Large intestine (tissue), 3 donors: Measurements from ENCODE around the gene SLC26A11. TPM values are rescaled to one million over a fixed set of nuclear protein-coding genes. Genes with fewer than 3 reads are reported as not detected.
"Not testable (repeated sequence)": the region's sequence is repeated elsewhere in the genome, so short reads cannot be mapped to it uniquely, and the experiment has no call there.

Source experiments
- DNase-seq, 2 donors: peaks; one replicate each; pipeline versions ENCODE4 v3.0.0 to v3.0.0-alpha.2; 2013
- H3K27ac ChIP-seq: one replicate; pipeline ENCODE4 v1.5.1; 2013; ENCODE audit warnings: low read length
- H3K27me3 ChIP-seq: 2 replicates; pipeline ENCODE4 v1.6.1; 2013; ENCODE audit warnings: low read length; ENCODE audit not compliant: control insufficient read depth, insufficient read depth
- H3K36me3 ChIP-seq: 2 replicates; pipeline ENCODE4 v1.6.1; 2013; ENCODE audit warnings: low read length; ENCODE audit not compliant: control insufficient read depth, insufficient read depth
- H3K4me1 ChIP-seq: one replicate; pipeline ENCODE4 v1.6.1; 2013; ENCODE audit warnings: low read length; ENCODE audit not compliant: control insufficient read depth, insufficient read depth
- H3K4me3 ChIP-seq: one replicate; pipeline ENCODE4 v1.5.1; 2013; ENCODE audit warnings: low read length
- H3K9me3 ChIP-seq: one replicate; pipeline ENCODE4 v1.6.1; 2013; ENCODE audit warnings: mild to moderate bottlenecking, low read depth, low read length, moderate library complexity; ENCODE audit not compliant: control insufficient read depth
- WGBS: methylation state at CpG from one replicate; pipeline ENCODE4 v1.1.5; 2013; ENCODE audit warnings: low lambda C conversion rate; ENCODE audit not compliant: insufficient coverage; 5-methylcytosine and 5-hydroxymethylcytosine counted together
- polyA plus RNA-seq: library from polyadenylated mRNA; unstranded; fragments of 120-200 nt; gene quantifications from one replicate; pipeline ENCODE4 v1.2.1, GENCODE V29; 2013

The SLC26A11 gene
- polyA plus RNA-seq, 1 donor, result 82.8 TPM

GRCh38 chr17:80267391-80267790 lies 47.2 kb downstream of the SLC26A11 start:
- Histone ChIP-seq H3K27me3 (no peaks in the 10 kb centered on the region), H3K9me3 (peaks cover 3% of the 10 kb centered on the region), H3K4me1 (peaks cover 20% of the 10 kb centered on the region), H3K27ac (no peak overlapping the region), H3K4me3 (no peak overlapping the region), H3K36me3 (peaks cover 29% of the 10 kb centered on the region)
- DNase-seq, result no peak
- WGBS, result 93% methylated on average over 2 of the region's 6 CpGs

- Histone ChIP-seq H3K4me3 (no peak overlapping the region), H3K4me1 (peaks cover 11% of the 10 kb centered on the region), H3K27me3 (no peaks in the 10 kb centered on the region), H3K9me3 (peaks cover 3% of the 10 kb centered on the region), H3K27ac (no peak overlapping the region), H3K36me3 (peaks cover 38% of the 10 kb centered on the region)
- DNase-seq, result no peak
- WGBS, result 63% methylated on average over 3 of the region's 4 CpGs
Measured at GRCh38 chr17:80268427-80268826, 48.2 kb downstream of the SLC26A11 start.

- no peak for DNase-seq
- no peaks in the 10 kb centered on the region for H3K27me3 ChIP-seq
- no peak overlapping the region for H3K27ac ChIP-seq
- no peak overlapping the region for H3K4me3 ChIP-seq
- WGBS, result 100% methylated on average over 2 of the region's 2 CpGs
- no peaks in the 10 kb centered on the region for H3K9me3 ChIP-seq
- H3K36me3 ChIP-seq, result peaks cover 45% of the 10 kb centered on the region
- H3K4me1 ChIP-seq, result peaks cover 1% of the 10 kb centered on the region
Measured at GRCh38 chr17:80269405-80269807, 49.2 kb downstream of the SLC26A11 start.

- Histone ChIP-seq H3K27me3 (no peaks in the 10 kb centered on the region), H3K27ac (no peak overlapping the region), H3K4me1 (no peaks in the 10 kb centered on the region), H3K36me3 (peaks cover 46% of the 10 kb centered on the region), H3K4me3 (no peak overlapping the region), H3K9me3 (no peaks in the 10 kb centered on the region)
- no peak for DNase-seq
- WGBS, result no CpG with 5 or more reads among the region's 10 CpGs
Measured at GRCh38 chr17:80270104-80270503, 49.9 kb downstream of the SLC26A11 start.

- WGBS, result no CpG with 5 or more reads among the region's 4 CpGs
- no peaks in the 10 kb centered on the region for H3K4me1 ChIP-seq
- no peaks in the 10 kb centered on the region for H3K27me3 ChIP-seq
- H3K4me3 ChIP-seq, result no peak overlapping the region
- no peak for DNase-seq
- peaks cover 43% of the 10 kb centered on the region for H3K36me3 ChIP-seq
- no peak overlapping the region for H3K27ac ChIP-seq
- no peaks in the 10 kb centered on the region for H3K9me3 ChIP-seq
Measured at GRCh38 chr17:80270836-80271235, 50.6 kb downstream of the SLC26A11 start.

- H3K4me3 ChIP-seq, result no peak overlapping the region
- no peaks in the 10 kb centered on the region for H3K27me3 ChIP-seq
- H3K36me3 ChIP-seq, result peaks cover 42% of the 10 kb centered on the region
- no CpG with 5 or more reads among the region's 10 CpGs for WGBS
- no peak overlapping the region for H3K27ac ChIP-seq
- DNase-seq, result no peak
- H3K4me1 ChIP-seq, result no peaks in the 10 kb centered on the region
- H3K9me3 ChIP-seq, result no peaks in the 10 kb centered on the region
Measured at GRCh38 chr17:80272366-80272765, 52.1 kb downstream of the SLC26A11 start.

- peaks cover 46% of the 10 kb centered on the region for H3K36me3 ChIP-seq
- H3K4me3 ChIP-seq, result no peak overlapping the region
- no peak overlapping the region for H3K27ac ChIP-seq
- H3K27me3 ChIP-seq, result no peaks in the 10 kb centered on the region
- H3K4me1 ChIP-seq, result no peaks in the 10 kb centered on the region
- DNase-seq, result no peak
- H3K9me3 ChIP-seq, result no peaks in the 10 kb centered on the region
- WGBS, result no CpG with 5 or more reads among the region's 9 CpGs
Measured at GRCh38 chr17:80274331-80274730, 54.1 kb downstream of the SLC26A11 start.

GRCh38 chr17:80274871-80275449 lies 54.7 kb downstream of the SLC26A11 start:
- no peak overlapping the region for H3K27ac ChIP-seq
- H3K27me3 ChIP-seq, result no peaks in the 10 kb centered on the region
- WGBS, result 92% methylated on average over 2 of the region's 4 CpGs
- H3K4me1 ChIP-seq, result no peaks in the 10 kb centered on the region
- no peak for DNase-seq
- no peak overlapping the region for H3K4me3 ChIP-seq
- H3K36me3 ChIP-seq, result peaks cover 47% of the 10 kb centered on the region
- H3K9me3 ChIP-seq, result no peaks in the 10 kb centered on the region

- not testable (repeated sequence) for H3K27me3 ChIP-seq, H3K4me1 ChIP-seq, H3K27ac ChIP-seq, H3K9me3 ChIP-seq, H3K4me3 ChIP-seq, DNase-seq
- 100% methylated on average over 4 of the region's 8 CpGs for WGBS
- H3K36me3 ChIP-seq, result peaks cover 46% of the 10 kb centered on the region
Measured at GRCh38 chr17:80275857-80276256, 55.6 kb downstream of the SLC26A11 start.

GRCh38 chr17:80277751-80278671 lies 57.8 kb downstream of the SLC26A11 start:
- WGBS, result no CpG with 5 or more reads among the region's 34 CpGs
- H3K4me3 ChIP-seq, result no peak overlapping the region
- peaks cover 51% of the 10 kb centered on the region for H3K36me3 ChIP-seq
- H3K27ac ChIP-seq, result no peak overlapping the region
- DNase-seq, result no peak
- no peaks in the 10 kb centered on the region for H3K9me3 ChIP-seq
- no peaks in the 10 kb centered on the region for H3K27me3 ChIP-seq
- no peaks in the 10 kb centered on the region for H3K4me1 ChIP-seq
